ENCODE results near the gene PTPRM.

DNA sequence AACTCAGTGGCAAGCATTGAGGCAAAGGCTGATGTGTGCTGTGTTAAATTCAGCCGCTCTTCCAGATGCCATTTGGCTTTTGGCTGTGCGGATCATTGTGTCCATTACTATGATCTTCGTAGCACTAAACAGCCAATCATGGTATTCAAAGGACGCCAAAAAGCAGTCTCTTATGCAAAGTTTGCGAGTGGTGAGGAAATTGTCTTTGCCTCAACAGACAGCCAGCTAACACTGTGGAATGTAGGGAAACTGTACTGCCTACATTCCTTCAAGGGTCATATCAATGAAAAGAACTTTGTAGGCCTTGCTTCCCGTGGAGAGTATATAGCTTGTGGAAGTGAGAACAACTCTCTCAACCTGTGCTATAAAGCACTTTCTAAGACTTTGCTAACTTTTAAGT lies 846.6 kb downstream of the PTPRM start:
- TF ChIP-seq, protein P1, sequence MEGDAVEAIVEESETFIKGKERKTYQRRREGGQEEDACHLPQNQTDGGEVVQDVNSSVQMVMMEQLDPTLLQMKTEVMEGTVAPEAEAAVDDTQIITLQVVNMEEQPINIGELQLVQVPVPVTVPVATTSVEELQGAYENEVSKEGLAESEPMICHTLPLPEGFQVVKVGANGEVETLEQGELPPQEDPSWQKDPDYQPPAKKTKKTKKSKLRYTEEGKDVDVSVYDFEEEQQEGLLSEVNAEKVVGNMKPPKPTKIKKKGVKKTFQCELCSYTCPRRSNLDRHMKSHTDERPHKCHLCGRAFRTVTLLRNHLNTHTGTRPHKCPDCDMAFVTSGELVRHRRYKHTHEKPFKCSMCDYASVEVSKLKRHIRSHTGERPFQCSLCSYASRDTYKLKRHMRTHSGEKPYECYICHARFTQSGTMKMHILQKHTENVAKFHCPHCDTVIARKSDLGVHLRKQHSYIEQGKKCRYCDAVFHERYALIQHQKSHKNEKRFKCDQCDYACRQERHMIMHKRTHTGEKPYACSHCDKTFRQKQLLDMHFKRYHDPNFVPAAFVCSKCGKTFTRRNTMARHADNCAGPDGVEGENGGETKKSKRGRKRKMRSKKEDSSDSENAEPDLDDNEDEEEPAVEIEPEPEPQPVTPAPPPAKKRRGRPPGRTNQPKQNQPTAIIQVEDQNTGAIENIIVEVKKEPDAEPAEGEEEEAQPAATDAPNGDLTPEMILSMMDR (IDR thresholded peaks at IDR 0.05; ENCODE audit: low read depth, low read length, poor library complexity, severe bottlenecking): no peak
- TF ChIP-seq EZH2phosphoT487 (IDR thresholded peaks at IDR 0.05; ENCODE audit: borderline replicate concordance, low read length): no peak
